HG02943 (cell line): ENCODE measurements around the gene ZBTB7C.

Experiments used
- ATAC-seq: cut with Tn5 transposase; IDR thresholded peaks from one replicate; pipeline ENCODE4 v1.9.1; 2021; ENCODE audit warnings: mild to moderate bottlenecking, low read depth, moderate library complexity; ENCODE audit not compliant: unreplicated experiment

The ZBTB7C gene

GRCh38 chr18:48226401-48226800, 182.8 kb downstream of the ZBTB7C start:
- no peak for ATAC-seq

GRCh38 chr18:48222118-48222517, 187.1 kb downstream of the ZBTB7C start:
- ATAC-seq: no peak

- ATAC-seq: no peak
Observed at GRCh38 chr18:48219810-48220499, 189.2 kb downstream of the ZBTB7C start.

GRCh38 chr18:48219037-48219809, 190.0 kb downstream of the ZBTB7C start:
- ATAC-seq: no peak

- ATAC-seq: no peak
Observed at GRCh38 chr18:48218285-48219022, 190.7 kb downstream of the ZBTB7C start.

- ATAC-seq: no peak
Observed at GRCh38 chr18:48217258-48218250, 191.6 kb downstream of the ZBTB7C start.

- no peak for ATAC-seq
Observed at GRCh38 chr18:48216639-48217257, 192.4 kb downstream of the ZBTB7C start.

- no peak for ATAC-seq
Observed at GRCh38 chr18:48215876-48216638, 193.1 kb downstream of the ZBTB7C start.

GRCh38 chr18:48213791-48214190, 195.4 kb downstream of the ZBTB7C start:
- ATAC-seq: no peak

- ATAC-seq: no peak
Observed at GRCh38 chr18:48208432-48209140, 200.6 kb downstream of the ZBTB7C start.

GRCh38 chr18:48207733-48208132, 201.4 kb downstream of the ZBTB7C start:
- ATAC-seq: no peak

- ATAC-seq: no peak
Observed at GRCh38 chr18:48206887-48207286, 202.3 kb downstream of the ZBTB7C start.

GRCh38 chr18:48203961-48204666, 205.1 kb downstream of the ZBTB7C start:
- ATAC-seq: no peak

GRCh38 chr18:48203288-48203945, 205.8 kb downstream of the ZBTB7C start:
- no peak for ATAC-seq

GRCh38 chr18:48202350-48203260, 206.6 kb downstream of the ZBTB7C start:
- no peak for ATAC-seq

- ATAC-seq: no peak
Observed at GRCh38 chr18:48202006-48202348, 207.2 kb downstream of the ZBTB7C start.
